Progenitor cell of endocrine pancreas (in vitro differentiated cells): ENCODE results near the gene KCP. TPM values are rescaled to one million over a fixed set of nuclear protein-coding genes. Genes with fewer than 3 reads are reported as not detected.
A peak's percentile ranks its signal among the peaks of the same experiment; 100 is the strongest.

Experiments used
- DNase-seq: peaks from one replicate; pipeline ENCODE4 v3.0.0; 2021; ENCODE audit warnings: low spot score; ENCODE audit not compliant: unreplicated experiment
- H3K27ac Mint-ChIP-seq: 2 replicates; pipeline ENCODE4 v1.8.0; 2021; ENCODE audit warnings: mild to moderate bottlenecking, moderate library complexity, mixed read lengths
- H3K27me3 Mint-ChIP-seq: 2 replicates; pipeline ENCODE4 v1.8.0; 2021; ENCODE audit warnings: mixed read lengths
- H3K36me3 Mint-ChIP-seq: 2 replicates; pipeline ENCODE4 v1.8.0; 2022; ENCODE audit warnings: mixed read lengths; ENCODE audit not compliant: insufficient read depth
- H3K4me1 Mint-ChIP-seq: 2 replicates; pipeline ENCODE4 v1.8.0; 2021; ENCODE audit warnings: low read depth, mixed read lengths
- H3K4me3 Mint-ChIP-seq: 2 replicates; pipeline ENCODE4 v1.8.0; 2021; ENCODE audit warnings: low read depth, mild to moderate bottlenecking, moderate library complexity, mixed read lengths
- H3K9me3 Mint-ChIP-seq: 2 replicates; pipeline ENCODE4 v1.8.0; 2021; ENCODE audit warnings: low read depth, mixed read lengths
- total RNA-seq: library from RNA; stranded (reverse); gene quantifications from 2 replicates; pipeline ENCODE4 v1.2.1, GENCODE V29; 2021
- TF ChIP-seq, protein P1 (sequence below): fragments of 200-600 bp; sonication (generic); IDR thresholded peaks from one replicate; pipeline ENCODE4 v1.5.0; 2021; ENCODE audit warnings: antibody characterized with exemption, mild to moderate bottlenecking; ENCODE audit not compliant: unreplicated experiment

KCP gene
- total RNA-seq, 1 donor from 2014 or later, result 8.5 TPM

DNA sequence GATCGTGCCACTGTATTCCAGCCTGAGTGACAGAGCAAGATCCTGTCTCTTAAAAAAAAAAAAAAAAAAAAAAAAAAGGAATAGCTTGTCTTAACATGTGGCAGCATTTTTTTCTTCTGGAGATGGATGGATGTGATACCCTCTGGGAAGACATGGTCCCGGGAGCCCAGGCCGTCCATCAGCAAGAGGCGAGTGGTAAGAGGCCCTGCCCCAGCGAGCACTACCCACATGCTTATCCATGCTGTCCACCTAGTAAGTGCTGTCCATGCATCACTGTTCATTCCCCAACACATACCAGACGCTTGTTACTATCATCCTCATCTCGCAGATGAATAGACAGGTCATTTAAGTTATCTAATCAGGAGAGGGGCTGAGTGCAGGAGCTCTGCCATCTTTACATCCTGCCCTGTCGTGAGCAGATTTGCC lies 35.0 kb downstream of the KCP start:
- no peak for DNase-seq
- TF ChIP-seq, protein P1, sequence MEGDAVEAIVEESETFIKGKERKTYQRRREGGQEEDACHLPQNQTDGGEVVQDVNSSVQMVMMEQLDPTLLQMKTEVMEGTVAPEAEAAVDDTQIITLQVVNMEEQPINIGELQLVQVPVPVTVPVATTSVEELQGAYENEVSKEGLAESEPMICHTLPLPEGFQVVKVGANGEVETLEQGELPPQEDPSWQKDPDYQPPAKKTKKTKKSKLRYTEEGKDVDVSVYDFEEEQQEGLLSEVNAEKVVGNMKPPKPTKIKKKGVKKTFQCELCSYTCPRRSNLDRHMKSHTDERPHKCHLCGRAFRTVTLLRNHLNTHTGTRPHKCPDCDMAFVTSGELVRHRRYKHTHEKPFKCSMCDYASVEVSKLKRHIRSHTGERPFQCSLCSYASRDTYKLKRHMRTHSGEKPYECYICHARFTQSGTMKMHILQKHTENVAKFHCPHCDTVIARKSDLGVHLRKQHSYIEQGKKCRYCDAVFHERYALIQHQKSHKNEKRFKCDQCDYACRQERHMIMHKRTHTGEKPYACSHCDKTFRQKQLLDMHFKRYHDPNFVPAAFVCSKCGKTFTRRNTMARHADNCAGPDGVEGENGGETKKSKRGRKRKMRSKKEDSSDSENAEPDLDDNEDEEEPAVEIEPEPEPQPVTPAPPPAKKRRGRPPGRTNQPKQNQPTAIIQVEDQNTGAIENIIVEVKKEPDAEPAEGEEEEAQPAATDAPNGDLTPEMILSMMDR, result no peak
- H3K27me3 Mint-ChIP-seq, result peaks cover 20% of the 10 kb centered on the region
- H3K9me3 Mint-ChIP-seq, result no peaks in the 10 kb centered on the region
- H3K4me3 Mint-ChIP-seq, result no peak overlapping the region
- no peak overlapping the region for H3K27ac Mint-ChIP-seq
- H3K4me1 Mint-ChIP-seq, result no peaks in the 10 kb centered on the region
- no peaks in the 10 kb centered on the region for H3K36me3 Mint-ChIP-seq

DNA sequence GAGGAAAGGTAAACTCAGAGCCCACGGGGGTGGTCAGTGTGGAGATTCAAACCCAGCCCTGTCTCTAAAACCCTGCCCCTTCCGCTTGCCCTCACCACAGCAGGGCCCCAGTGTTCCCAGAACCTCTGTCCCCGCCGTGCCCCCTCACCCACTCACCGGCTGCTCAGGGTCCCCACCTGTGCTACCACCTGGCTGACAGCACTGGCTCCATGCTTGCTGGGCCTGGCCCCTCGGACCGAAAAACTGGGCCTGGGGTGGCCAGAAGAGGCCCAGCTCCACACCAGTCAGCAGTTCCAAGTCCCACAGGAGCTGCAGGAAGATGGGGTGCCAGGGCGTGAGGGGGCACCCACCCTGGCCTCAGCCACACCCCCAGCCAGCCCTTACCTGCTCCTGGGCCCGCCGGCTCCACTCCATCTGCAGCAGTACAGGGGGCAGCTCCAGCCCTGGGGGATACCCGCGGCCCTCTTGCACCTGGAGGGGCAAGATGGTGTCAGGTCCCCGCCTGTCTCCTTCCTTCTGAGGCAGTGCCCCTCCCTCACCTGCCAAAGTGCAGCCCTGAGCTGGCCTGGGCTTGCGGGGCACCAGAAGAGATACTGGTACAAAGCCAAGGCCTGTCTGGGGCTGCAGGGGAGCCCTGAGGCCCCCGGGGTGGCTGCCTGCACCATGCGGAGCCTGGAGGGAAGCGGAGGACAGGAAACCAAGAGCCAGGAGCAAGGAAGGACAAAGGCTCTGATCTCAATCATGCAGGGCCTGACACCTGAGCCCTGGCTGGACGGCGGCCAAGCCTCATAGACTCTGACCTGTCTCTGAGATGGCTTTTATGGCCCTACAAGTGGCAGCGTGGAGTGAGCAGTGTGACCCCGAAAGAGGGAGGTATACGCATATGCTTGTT lies 36.1 kb downstream of the KCP start:
- Mint-ChIP-seq H3K27ac (no peak overlapping the region), H3K36me3 (no peaks in the 10 kb centered on the region), H3K4me1 (peaks cover 2% of the 10 kb centered on the region), H3K27me3 (peaks cover 26% of the 10 kb centered on the region), H3K4me3 (no peak overlapping the region), H3K9me3 (no peaks in the 10 kb centered on the region)
- TF ChIP-seq, protein P1, result no peak
- no peak for DNase-seq

DNA sequence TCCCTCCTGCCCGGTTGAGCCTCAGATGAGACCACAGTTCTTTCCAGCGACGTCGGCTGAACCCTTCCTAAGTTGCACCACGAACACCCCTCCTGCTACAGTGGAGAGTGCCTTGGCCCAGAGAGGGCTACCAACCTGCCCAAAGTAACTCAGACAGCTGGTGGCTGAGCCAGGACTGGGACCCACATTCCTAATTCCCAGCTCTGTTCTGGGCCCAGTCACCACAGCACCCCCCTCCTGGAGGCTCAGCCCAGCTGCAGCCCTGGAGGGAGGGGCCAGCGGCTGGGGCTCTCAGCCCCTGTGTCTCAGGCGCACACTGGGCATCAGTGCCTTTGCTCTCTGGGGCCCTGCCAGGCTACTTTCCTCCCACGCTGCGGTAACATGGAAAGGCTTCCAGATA lies 37.3 kb downstream of the KCP start:
- H3K4me3 Mint-ChIP-seq, result no peak overlapping the region
- DNase-seq, result no peak
- peaks cover 6% of the 10 kb centered on the region for H3K4me1 Mint-ChIP-seq
- TF ChIP-seq, protein P1, result no peak
- H3K36me3 Mint-ChIP-seq, result no peaks in the 10 kb centered on the region
- peaks cover 32% of the 10 kb centered on the region for H3K27me3 Mint-ChIP-seq
- H3K9me3 Mint-ChIP-seq, result no peaks in the 10 kb centered on the region
- no peak overlapping the region for H3K27ac Mint-ChIP-seq

DNA sequence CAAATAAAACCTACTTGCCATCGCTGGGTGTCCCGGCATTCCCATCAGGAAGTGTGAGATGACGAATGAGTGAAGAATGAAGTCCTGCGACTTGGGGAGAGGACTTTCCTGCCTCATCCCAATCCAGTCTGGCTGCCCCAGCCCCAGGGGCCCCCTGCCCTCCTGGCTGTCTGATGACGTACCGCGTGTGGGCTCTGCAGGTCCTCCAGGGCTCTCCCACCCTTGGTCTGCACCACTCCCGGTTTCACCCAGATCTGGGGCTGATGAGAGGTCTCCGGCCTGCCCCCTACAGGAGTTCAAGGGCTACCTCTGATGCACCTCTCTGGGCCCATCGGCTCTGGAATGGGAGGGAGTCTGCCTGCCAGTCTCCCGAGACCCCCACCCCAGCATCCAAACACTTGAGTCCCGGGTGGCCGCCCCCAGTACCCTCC lies 38.1 kb downstream of the KCP start:
- H3K36me3 Mint-ChIP-seq, result peaks cover 2% of the 10 kb centered on the region
- H3K9me3 Mint-ChIP-seq, result no peaks in the 10 kb centered on the region
- DNase-seq, result no peak
- TF ChIP-seq, protein P1, result peak; percentile 36
- H3K27ac Mint-ChIP-seq, result no peak overlapping the region
- H3K4me3 Mint-ChIP-seq, result no peak overlapping the region
- peaks cover 9% of the 10 kb centered on the region for H3K4me1 Mint-ChIP-seq
- H3K27me3 Mint-ChIP-seq, result peaks cover 39% of the 10 kb centered on the region

DNA sequence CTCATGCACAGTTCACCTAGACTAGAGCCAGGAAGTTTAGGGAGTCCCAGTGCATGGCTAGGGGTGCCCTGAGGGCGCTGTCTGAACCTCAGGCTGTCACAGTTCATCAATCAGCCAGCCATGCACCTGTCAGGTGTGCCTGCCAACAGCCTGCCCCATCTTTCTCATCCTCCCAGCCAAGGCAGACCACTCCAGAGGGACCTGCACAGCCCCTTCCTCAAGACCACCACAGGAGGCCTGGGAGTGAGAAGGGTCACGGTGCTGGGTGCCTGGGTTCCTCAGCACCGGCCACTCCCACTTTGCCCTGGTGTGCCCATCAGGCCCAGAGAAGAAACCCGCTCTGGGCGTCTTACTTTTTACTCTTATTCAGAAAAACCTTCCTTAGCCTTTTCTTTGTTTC lies 39.5 kb downstream of the KCP start:
- Mint-ChIP-seq H3K27me3 (peaks cover 47% of the 10 kb centered on the region), H3K27ac (no peak overlapping the region)

More for the DNA sequence above, 39.5 kb downstream of the KCP start:
- Mint-ChIP-seq H3K4me1 (peaks cover 14% of the 10 kb centered on the region), H3K9me3 (no peaks in the 10 kb centered on the region), H3K36me3 (peaks cover 11% of the 10 kb centered on the region), H3K4me3 (no peak overlapping the region)
- DNase-seq, result no peak
- TF ChIP-seq, protein P1, result no peak
